Measurements from ENCODE around the gene FLACC1.
"Not testable (repeated sequence)": the region's sequence is repeated elsewhere in the genome, so short reads cannot be mapped to it uniquely, and the experiment has no call there.

Gene FLACC1

DNA sequence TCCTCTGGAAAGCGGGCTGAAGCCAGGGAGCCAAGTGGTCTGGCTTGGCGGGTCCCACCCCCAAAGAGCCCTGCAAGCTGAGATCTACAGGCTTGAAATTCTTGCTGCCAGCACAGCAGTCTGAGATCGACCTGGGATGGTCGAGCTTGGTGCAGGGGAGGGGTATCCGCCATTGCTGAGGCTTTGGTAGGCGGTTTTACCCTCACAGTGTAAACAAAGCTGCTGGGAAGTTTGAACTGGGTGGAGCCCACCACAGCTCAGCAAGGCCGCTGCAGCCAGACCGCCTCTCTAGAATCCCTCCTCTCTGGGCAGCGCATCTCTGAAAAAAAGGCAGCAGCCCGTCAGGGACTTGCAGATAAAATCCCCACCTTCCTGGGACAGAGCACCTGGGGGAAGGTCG is 12.6 kb upstream of the FLACC1 start:
- WGBS, result 77% methylated on average over 11 of the region's 11 CpGs
- Histone ChIP-seq H3K4me1 (ENCODE audit: insufficient read depth, low read length) (no peaks in the 10 kb centered on the region), H3K4me3 (ENCODE audit: low read length) (no peak overlapping the region)

DNA sequence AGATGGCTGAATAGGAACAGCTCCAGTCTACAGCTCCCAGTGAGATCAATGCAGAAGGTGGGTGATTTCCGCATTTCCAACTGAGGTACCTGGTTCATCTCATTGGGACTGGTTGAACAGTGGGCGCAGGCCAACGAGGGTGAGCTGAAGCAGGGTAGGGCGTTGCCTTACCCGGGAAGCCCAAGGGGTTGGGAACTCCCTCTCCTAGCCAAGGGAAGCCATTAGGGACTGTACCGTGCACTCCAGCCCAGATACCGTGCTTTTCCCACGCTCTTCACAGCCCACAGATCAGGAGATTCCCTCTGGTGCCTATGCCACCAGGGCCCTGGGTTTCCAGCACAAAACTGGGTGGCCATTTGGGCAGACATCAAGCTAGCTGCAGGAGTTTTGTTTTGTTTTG is 12.2 kb upstream of the FLACC1 start:
- H3K4me3 ChIP-seq (ENCODE audit: low read length); H3K4me1 ChIP-seq (ENCODE audit: insufficient read depth, low read length); H3K36me3 ChIP-seq (ENCODE audit: insufficient read depth, low read length); H3K27ac ChIP-seq (ENCODE audit: low read depth, low read length); H3K9ac ChIP-seq (ENCODE audit: low read depth, low read length); H3K27me3 ChIP-seq (ENCODE audit: insufficient read depth, low read length); H3K9me3 ChIP-seq (ENCODE audit: insufficient read depth, low read depth, low read length): not testable (repeated sequence)
- WGBS, result 95% methylated on average over 8 of the region's 8 CpGs

More for the DNA sequence above, 12.6 kb upstream of the FLACC1 start:
- H3K9me3 ChIP-seq (ENCODE audit: insufficient read depth, low read depth, low read length), result no peaks in the 10 kb centered on the region; the same call in 1 of the 2 replicates
- H3K36me3 ChIP-seq (ENCODE audit: insufficient read depth, low read length), result no peaks in the 10 kb centered on the region
- no peak overlapping the region for H3K27ac ChIP-seq (ENCODE audit: low read depth, low read length)
- no peak overlapping the region for H3K9ac ChIP-seq (ENCODE audit: low read depth, low read length)
- H3K27me3 ChIP-seq (ENCODE audit: insufficient read depth, low read length), result no peaks in the 10 kb centered on the region

DNA sequence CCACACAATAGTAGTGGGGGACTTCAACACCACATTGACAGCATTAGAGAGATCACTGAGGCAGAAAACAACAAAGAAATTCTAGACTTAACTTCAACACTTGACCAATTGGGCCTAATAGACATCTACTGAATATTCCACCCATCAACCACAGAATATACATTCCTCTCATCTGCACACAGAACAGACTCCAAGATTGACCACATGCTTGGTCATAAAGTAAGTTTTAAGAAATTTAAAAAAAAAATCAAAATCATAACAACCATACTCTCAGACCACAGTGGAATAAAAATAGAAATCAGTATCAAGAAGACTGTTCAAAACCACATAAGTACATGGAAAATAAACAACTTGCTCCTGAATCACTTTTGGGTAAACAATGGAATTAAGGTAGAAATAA is 9.0 kb upstream of the FLACC1 start:
- no peak overlapping the region for H3K9ac ChIP-seq (ENCODE audit: low read depth, low read length)
- H3K4me3 ChIP-seq (ENCODE audit: low read length), result no peak overlapping the region
- H3K36me3 ChIP-seq (ENCODE audit: insufficient read depth, low read length), result no peaks in the 10 kb centered on the region
- H3K4me1 ChIP-seq (ENCODE audit: insufficient read depth, low read length), result no peaks in the 10 kb centered on the region
- peaks cover 5% of the 10 kb centered on the region; the same call in 1 of the 2 replicates for H3K9me3 ChIP-seq (ENCODE audit: insufficient read depth, low read depth, low read length)
- no peak overlapping the region for H3K27ac ChIP-seq (ENCODE audit: low read depth, low read length)
- no peaks in the 10 kb centered on the region for H3K27me3 ChIP-seq (ENCODE audit: insufficient read depth, low read length)

DNA sequence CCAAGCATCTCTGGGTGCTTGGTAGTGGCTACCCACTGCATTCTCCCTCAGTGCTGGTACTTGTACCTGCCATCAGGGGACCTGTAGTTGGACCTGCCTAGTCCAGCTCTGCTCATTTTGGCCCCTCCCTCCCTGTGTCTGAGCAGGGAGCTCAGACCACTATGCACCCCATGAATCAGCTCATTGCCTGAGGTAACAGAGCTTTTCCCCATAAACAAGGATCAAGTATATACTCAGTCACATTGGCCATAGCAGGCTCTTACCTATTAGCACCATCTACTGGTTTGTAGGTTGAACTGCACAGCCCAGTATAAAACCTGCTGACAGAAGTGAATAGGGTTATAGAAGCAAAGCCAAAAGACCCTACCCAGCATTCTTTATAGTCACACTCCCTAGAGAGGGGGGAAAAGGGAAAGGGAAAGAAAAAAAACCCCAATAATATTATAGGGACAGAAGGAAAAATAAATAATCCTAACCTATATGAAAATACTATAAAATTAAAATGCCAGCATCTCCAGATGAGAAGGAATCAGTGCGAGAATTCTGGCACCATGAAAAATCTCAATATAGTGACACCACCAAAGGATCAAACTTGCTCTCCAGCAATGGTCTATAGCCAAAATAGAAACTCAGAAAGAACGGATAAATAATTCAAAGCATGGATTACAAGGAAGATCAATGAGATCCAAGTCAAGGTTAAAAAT is 6.9 kb upstream of the FLACC1 start:
- Histone ChIP-seq H3K9me3 (ENCODE audit: insufficient read depth, low read depth, low read length) (peaks cover 5% of the 10 kb centered on the region; the same call in 1 of the 2 replicates), H3K27me3 (ENCODE audit: insufficient read depth, low read length) (no peaks in the 10 kb centered on the region), H3K27ac (ENCODE audit: low read depth, low read length) (no peak overlapping the region), H3K4me3 (ENCODE audit: low read length) (no peak overlapping the region), H3K4me1 (ENCODE audit: insufficient read depth, low read length) (no peaks in the 10 kb centered on the region), H3K36me3 (ENCODE audit: insufficient read depth, low read length) (no peaks in the 10 kb centered on the region), H3K9ac (ENCODE audit: low read depth, low read length) (no peak overlapping the region)
- WGBS, result 96% methylated on average over 2 of the region's 2 CpGs

DNA sequence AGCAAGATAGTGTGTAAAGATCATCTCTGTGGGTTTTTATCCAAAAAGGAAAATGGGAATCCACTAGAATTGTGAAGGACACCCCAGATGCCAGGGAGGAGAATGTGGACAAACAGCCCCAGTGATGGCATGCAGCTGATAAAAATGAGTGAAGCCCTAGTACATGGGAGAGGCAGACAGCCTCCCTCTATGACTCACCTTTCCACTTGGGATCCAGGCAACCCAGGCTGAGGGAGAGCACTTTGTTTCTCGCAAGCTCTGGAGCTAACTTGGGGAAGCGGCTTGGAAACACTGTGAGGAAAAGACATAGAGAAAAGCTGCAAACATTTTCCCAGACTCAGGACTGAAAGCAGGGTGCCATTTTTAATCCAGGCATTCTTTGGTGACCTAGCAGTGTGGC is 5.3 kb upstream of the FLACC1 start:
- Histone ChIP-seq H3K36me3 (ENCODE audit: insufficient read depth, low read length) (no peaks in the 10 kb centered on the region), H3K9ac (ENCODE audit: low read depth, low read length) (no peak overlapping the region), H3K27me3 (ENCODE audit: insufficient read depth, low read length) (no peaks in the 10 kb centered on the region), H3K27ac (ENCODE audit: low read depth, low read length) (no peak overlapping the region), H3K4me3 (ENCODE audit: low read length) (no peak overlapping the region), H3K9me3 (ENCODE audit: insufficient read depth, low read depth, low read length) (peaks cover 5% of the 10 kb centered on the region; the same call in 1 of the 2 replicates), H3K4me1 (ENCODE audit: insufficient read depth, low read length) (no peaks in the 10 kb centered on the region)
- 93% methylated on average over 2 of the region's 2 CpGs for WGBS

DNA sequence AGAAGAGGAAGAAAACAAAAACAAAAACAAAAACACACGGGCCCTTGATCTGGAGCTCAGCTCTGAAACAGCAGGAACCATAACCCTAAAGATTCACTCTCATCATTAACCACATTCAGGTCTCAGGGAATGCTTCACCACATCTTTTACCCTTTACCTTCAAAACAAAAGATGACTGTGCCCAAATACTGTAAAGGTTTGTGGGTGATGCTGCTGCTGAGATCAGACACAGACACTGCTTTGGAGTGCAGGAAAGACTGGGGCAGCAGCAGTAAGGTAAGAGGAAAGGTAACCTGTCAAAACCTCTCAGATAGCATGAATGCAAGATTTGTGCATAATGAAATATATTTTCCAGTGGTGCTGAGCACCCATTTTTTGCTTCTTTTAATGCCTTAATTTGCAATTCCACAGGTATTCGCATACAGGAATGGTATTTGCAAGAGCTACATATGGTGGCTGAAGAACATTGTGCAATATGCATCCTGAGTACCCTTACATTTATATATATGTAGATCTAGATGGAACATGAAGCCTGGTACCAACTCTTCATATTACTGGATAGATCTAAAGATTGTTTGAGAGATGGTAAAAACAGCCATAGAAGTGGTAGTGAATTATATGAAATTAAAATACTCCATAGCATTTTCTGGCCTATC is 4.1 kb upstream of the FLACC1 start:
- Histone ChIP-seq H3K4me1 (ENCODE audit: insufficient read depth, low read length) (no peaks in the 10 kb centered on the region), H3K9me3 (ENCODE audit: insufficient read depth, low read depth, low read length) (peaks cover 5% of the 10 kb centered on the region; the same call in 1 of the 2 replicates), H3K9ac (ENCODE audit: low read depth, low read length) (no peak overlapping the region), H3K27ac (ENCODE audit: low read depth, low read length) (no peak overlapping the region), H3K27me3 (ENCODE audit: insufficient read depth, low read length) (no peaks in the 10 kb centered on the region), H3K4me3 (ENCODE audit: low read length) (no peak overlapping the region), H3K36me3 (ENCODE audit: insufficient read depth, low read length) (no peaks in the 10 kb centered on the region)
- WGBS, result 94% methylated on average over 2 of the region's 2 CpGs

DNA sequence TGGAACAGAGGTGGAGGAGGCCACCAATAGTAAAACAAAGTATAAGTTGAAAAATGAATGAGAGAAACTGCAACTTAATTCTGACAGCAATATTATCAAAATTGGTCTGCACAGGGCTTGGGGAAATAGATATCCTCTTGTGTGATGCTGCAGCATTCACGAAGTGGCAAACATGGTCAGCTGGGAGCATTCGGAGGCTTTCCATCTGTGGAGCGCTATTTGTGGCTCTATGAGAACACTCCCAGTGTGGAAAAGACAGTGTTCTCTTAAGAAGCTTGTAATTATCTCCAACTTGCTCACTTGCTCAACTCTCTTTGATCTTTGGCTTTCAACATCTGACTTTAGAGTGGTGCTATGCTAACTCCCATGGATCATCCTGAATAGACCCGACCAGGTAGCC is 3.1 kb upstream of the FLACC1 start:
- Histone ChIP-seq H3K4me1 (ENCODE audit: insufficient read depth, low read length) (no peaks in the 10 kb centered on the region), H3K4me3 (ENCODE audit: low read length) (no peak overlapping the region), H3K9ac (ENCODE audit: low read depth, low read length) (no peak overlapping the region), H3K9me3 (ENCODE audit: insufficient read depth, low read depth, low read length) (peaks cover 5% of the 10 kb centered on the region; the same call in 1 of the 2 replicates), H3K36me3 (ENCODE audit: insufficient read depth, low read length) (no peaks in the 10 kb centered on the region), H3K27ac (ENCODE audit: low read depth, low read length) (no peak overlapping the region), H3K27me3 (ENCODE audit: insufficient read depth, low read length) (no peaks in the 10 kb centered on the region)
- 93% methylated on average over 4 of the region's 4 CpGs for WGBS

DNA sequence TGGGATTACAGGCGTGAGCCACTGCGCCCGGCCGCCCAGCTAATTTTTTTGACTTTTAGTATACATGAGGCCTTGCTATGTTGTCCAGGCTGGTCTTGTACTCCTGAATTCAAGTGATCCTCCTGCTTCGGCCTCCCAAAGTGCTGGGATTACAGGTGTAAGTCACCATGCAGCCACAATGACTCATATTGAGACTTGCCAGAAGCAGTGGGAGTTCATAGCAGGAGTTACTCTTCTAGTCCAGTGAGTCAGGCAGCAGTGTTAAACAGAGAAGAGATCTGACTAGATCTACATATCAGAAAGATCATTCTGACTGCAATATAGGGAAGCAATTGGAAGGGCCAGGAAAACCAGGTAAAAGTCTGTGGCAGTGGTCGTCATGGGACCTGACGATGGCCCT is 1.5 kb upstream of the FLACC1 start:
- Histone ChIP-seq H3K9ac (ENCODE audit: low read depth, low read length) (no peak overlapping the region), H3K27me3 (ENCODE audit: insufficient read depth, low read length) (no peaks in the 10 kb centered on the region), H3K9me3 (ENCODE audit: insufficient read depth, low read depth, low read length) (peaks cover 5% of the 10 kb centered on the region; the same call in 1 of the 2 replicates), H3K4me1 (ENCODE audit: insufficient read depth, low read length) (no peaks in the 10 kb centered on the region), H3K27ac (ENCODE audit: low read depth, low read length) (no peak overlapping the region), H3K36me3 (ENCODE audit: insufficient read depth, low read length) (no peaks in the 10 kb centered on the region), H3K4me3 (ENCODE audit: low read length) (no peak overlapping the region)
- WGBS, result 87% methylated on average over 7 of the region's 7 CpGs

DNA sequence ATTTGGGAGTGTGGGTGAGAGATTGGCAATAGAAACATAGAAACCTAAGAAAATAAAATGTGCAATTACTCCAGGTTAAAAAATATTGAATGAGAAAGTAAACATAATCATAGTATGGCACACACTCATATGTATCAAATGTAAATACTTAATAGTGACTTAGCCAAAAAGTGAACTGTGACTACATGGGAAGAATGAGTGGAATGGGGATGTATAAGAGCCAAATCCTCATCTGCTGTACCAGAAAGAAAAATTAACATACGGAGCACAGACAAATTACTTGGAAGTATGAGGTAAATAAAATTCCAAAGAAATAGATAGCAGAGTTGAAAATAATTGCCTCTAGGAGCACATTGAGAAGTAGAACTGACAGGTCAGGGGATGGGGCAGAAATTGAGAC is 4.0 kb downstream of the FLACC1 start:
- Histone ChIP-seq H3K4me1 (ENCODE audit: insufficient read depth, low read length) (no peaks in the 10 kb centered on the region), H3K4me3 (ENCODE audit: low read length) (no peak overlapping the region), H3K27me3 (ENCODE audit: insufficient read depth, low read length) (no peaks in the 10 kb centered on the region), H3K9ac (ENCODE audit: low read depth, low read length) (no peak overlapping the region), H3K27ac (ENCODE audit: low read depth, low read length) (no peak overlapping the region), H3K9me3 (ENCODE audit: insufficient read depth, low read depth, low read length) (no peaks in the 10 kb centered on the region), H3K36me3 (ENCODE audit: insufficient read depth, low read length) (no peaks in the 10 kb centered on the region)
- WGBS, result 100% methylated on average over 1 of the region's 1 CpG

DNA sequence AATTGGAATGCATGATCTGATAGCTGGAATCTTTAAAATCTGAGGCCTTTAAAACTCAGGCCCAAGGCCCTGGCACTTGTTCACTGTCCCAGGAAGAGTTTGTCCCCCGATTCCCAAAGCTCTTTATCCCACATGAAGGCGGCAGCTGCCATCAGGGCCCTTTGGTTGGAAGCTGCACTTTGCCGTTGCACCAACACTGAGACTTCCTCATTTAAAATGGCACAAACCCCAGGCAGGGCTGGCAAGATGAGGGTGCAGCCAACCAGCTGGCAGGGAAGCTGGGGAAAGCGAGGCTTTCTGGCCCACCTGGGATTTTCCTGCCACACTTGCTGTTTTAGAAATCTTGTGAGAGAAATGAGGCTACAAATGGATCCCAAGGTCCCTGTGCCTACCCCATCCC is 6.3 kb downstream of the FLACC1 start:
- no peaks in the 10 kb centered on the region for H3K27me3 ChIP-seq (ENCODE audit: insufficient read depth, low read length)
- no peak overlapping the region for H3K9ac ChIP-seq (ENCODE audit: low read depth, low read length)
- no peak overlapping the region for H3K27ac ChIP-seq (ENCODE audit: low read depth, low read length)
- WGBS, result 97% methylated on average over 4 of the region's 4 CpGs
- no peaks in the 10 kb centered on the region for H3K4me1 ChIP-seq (ENCODE audit: insufficient read depth, low read length)
- no peaks in the 10 kb centered on the region for H3K36me3 ChIP-seq (ENCODE audit: insufficient read depth, low read length)
- H3K9me3 ChIP-seq (ENCODE audit: insufficient read depth, low read depth, low read length), result no peaks in the 10 kb centered on the region
- H3K4me3 ChIP-seq (ENCODE audit: low read length), result no peak overlapping the region

DNA sequence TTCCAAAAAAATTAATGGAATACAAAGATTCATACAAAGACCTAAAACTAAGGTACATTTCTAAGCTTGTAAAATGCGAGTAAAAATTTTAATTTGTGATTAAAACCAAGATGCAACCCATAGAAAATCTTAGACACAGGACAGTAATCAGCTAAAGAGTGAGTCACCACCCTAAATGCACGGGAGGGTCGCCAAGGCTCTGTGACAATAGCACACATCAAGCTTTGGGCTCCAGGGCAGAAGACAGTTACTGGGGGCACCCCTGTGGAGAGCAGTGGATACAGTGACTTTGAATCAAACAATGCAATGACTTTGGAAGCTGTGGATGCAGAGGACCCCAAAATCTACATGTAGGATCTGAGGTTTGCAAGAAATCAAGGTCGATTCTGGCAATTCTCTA is 7.5 kb downstream of the FLACC1 start:
- Histone ChIP-seq H3K4me3 (ENCODE audit: low read length) (no peak overlapping the region), H3K4me1 (ENCODE audit: insufficient read depth, low read length) (no peaks in the 10 kb centered on the region), H3K9ac (ENCODE audit: low read depth, low read length) (no peak overlapping the region), H3K36me3 (ENCODE audit: insufficient read depth, low read length) (no peaks in the 10 kb centered on the region), H3K27ac (ENCODE audit: low read depth, low read length) (no peak overlapping the region), H3K27me3 (ENCODE audit: insufficient read depth, low read length) (no peaks in the 10 kb centered on the region), H3K9me3 (ENCODE audit: insufficient read depth, low read depth, low read length) (no peaks in the 10 kb centered on the region)
- WGBS, result 70% methylated on average over 4 of the region's 4 CpGs
